Loucy (cell line): ENCODE results near the gene GLIPR2.

Experiments
- H2AFZ ChIP-seq: fragments of 200-600 bp; sonication (generic); 2 replicates; pipeline ENCODE4 v1.6.0; 2016; ENCODE audit warnings: antibody characterized with exemption, mild to moderate bottlenecking, low read length, moderate library complexity
- H3F3A ChIP-seq: fragments of 200-600 bp; 2 replicates; pipeline ENCODE4 v1.6.0; 2016; ENCODE audit warnings: antibody characterized with exemption, low read depth, mild to moderate bottlenecking
- H3K27me3 ChIP-seq: fragments of 200-600 bp; sonication (generic); 2 replicates; pipeline ENCODE4 v1.6.1; 2014; ENCODE audit warnings: low read length, mild to moderate bottlenecking; ENCODE audit not compliant: insufficient read depth, poor library complexity, severe bottlenecking
- H3K36me3 ChIP-seq: fragments of 200-600 bp; sonication (generic); 2 replicates; pipeline ENCODE4 v1.6.1; 2016; ENCODE audit warnings: low read length; ENCODE audit not compliant: insufficient read depth
- H3K4me1 ChIP-seq: fragments of 200-600 bp; sonication (generic); 2 replicates; pipeline ENCODE4 v1.5.1; 2014; ENCODE audit warnings: low read length, mild to moderate bottlenecking; ENCODE audit not compliant: insufficient read depth, poor library complexity, severe bottlenecking
- H3K4me2 ChIP-seq: fragments of 200-600 bp; sonication (generic); 2 replicates; pipeline ENCODE4 v1.6.0; 2014; ENCODE audit warnings: antibody characterized with exemption, low read length, low read depth, mild to moderate bottlenecking; ENCODE audit not compliant: poor library complexity, severe bottlenecking
- H3K4me3 ChIP-seq: fragments of 200-600 bp; sonication (generic); 2 replicates; pipeline ENCODE4 v1.5.1; 2014; ENCODE audit warnings: low read length, mild to moderate bottlenecking, mixed read lengths; ENCODE audit not compliant: poor library complexity, severe bottlenecking
- H3K79me2 ChIP-seq: fragments of 200-600 bp; sonication (generic); 2 replicates; pipeline ENCODE4 v1.6.1; 2014; ENCODE audit warnings: low read length; ENCODE audit not compliant: insufficient read depth
- H3K9ac ChIP-seq: fragments of 200-600 bp; sonication (generic); 2 replicates; pipeline ENCODE4 v1.6.0; 2014; ENCODE audit warnings: mild to moderate bottlenecking, low read depth, low read length, moderate library complexity; ENCODE audit not compliant: poor library complexity, severe bottlenecking
- H3K9me2 ChIP-seq: fragments of 200-600 bp; sonication (generic); replicated peaks from 2 replicates; pipeline ENCODE4 v1.6.1; 2016; ENCODE audit warnings: low read depth, low read length, mixed read lengths
- H3K9me3 ChIP-seq: fragments of 200-600 bp; sonication (generic); 2 replicates; pipeline ENCODE4 v1.6.1; 2014; ENCODE audit warnings: mild to moderate bottlenecking, antibody characterized with exemption, low read length, low read depth; ENCODE audit not compliant: insufficient read depth
- H4K20me1 ChIP-seq: fragments of 200-600 bp; sonication (generic); 2 replicates; pipeline ENCODE4 v1.6.0; 2014; ENCODE audit warnings: antibody characterized with exemption, low read length, mild to moderate bottlenecking; ENCODE audit not compliant: insufficient read depth, poor library complexity, severe bottlenecking
- EZH2phosphoT487 ChIP-seq: fragments of 200-600 bp; IDR thresholded peaks from 2 replicates; pipeline ENCODE4 v1.6.1; 2018; ENCODE audit warnings: antibody characterized with exemption, mild to moderate bottlenecking, moderate library complexity, borderline replicate concordance
- TF ChIP-seq, protein P1 (sequence below): fragments of 200-600 bp; sonication (generic); conservative IDR thresholded peaks from 2 replicates; pipeline ENCODE4 v1.5.1; 2014; ENCODE audit warnings: mild to moderate bottlenecking, antibody characterized with exemption, low read length

Gene GLIPR2

DNA sequence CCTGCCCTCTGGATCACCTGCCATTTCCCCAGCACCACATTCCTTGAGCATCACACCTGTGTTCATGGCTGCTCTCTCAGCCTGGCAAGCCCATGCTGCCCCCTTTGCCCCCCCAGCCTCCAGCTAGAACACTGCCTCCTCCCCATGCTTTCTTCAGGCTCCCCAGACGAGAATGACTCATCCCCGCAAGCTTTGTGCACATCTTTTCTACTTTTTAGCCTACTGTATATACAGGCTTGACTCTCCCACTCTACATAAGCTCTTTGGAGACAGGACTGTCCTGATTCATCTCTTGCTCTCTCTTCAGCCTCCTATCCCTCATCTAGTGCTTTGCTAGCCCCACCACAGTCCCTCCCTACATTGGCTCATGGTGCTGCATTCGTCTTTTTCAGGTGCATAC lies 19.9 kb upstream of the GLIPR2 start:
- H3K4me2 ChIP-seq = no peak overlapping the region
- no peaks in the 10 kb centered on the region for H3K36me3 ChIP-seq
- no peak for TF ChIP-seq EZH2phosphoT487
- TF ChIP-seq, protein P1, sequence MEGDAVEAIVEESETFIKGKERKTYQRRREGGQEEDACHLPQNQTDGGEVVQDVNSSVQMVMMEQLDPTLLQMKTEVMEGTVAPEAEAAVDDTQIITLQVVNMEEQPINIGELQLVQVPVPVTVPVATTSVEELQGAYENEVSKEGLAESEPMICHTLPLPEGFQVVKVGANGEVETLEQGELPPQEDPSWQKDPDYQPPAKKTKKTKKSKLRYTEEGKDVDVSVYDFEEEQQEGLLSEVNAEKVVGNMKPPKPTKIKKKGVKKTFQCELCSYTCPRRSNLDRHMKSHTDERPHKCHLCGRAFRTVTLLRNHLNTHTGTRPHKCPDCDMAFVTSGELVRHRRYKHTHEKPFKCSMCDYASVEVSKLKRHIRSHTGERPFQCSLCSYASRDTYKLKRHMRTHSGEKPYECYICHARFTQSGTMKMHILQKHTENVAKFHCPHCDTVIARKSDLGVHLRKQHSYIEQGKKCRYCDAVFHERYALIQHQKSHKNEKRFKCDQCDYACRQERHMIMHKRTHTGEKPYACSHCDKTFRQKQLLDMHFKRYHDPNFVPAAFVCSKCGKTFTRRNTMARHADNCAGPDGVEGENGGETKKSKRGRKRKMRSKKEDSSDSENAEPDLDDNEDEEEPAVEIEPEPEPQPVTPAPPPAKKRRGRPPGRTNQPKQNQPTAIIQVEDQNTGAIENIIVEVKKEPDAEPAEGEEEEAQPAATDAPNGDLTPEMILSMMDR = no peak
- no peaks in the 10 kb centered on the region for H3K9me3 ChIP-seq
- H3K79me2 ChIP-seq = no peaks in the 10 kb centered on the region
- no peak overlapping the region for H3K9ac ChIP-seq
- no peaks in the 10 kb centered on the region for H3F3A ChIP-seq
- no peaks in the 10 kb centered on the region for H3K4me1 ChIP-seq
- H3K4me3 ChIP-seq = no peak overlapping the region
- no peaks in the 10 kb centered on the region for H3K27me3 ChIP-seq
- no peaks in the 10 kb centered on the region for H3K9me2 ChIP-seq
- no peak overlapping the region for H2AFZ ChIP-seq
- H4K20me1 ChIP-seq = no peaks in the 10 kb centered on the region

GRCh38 chr9:36118201-36118600 lies 18.3 kb upstream of the GLIPR2 start:
- Histone ChIP-seq H3K4me1 (no peaks in the 10 kb centered on the region), H3K4me2 (no peak overlapping the region), H3K4me3 (no peak overlapping the region), H3K79me2 (no peaks in the 10 kb centered on the region), H3K9me3 (no peaks in the 10 kb centered on the region), H2AFZ (no peak overlapping the region), H3K27me3 (no peaks in the 10 kb centered on the region), H3K9me2 (no peaks in the 10 kb centered on the region), H3K9ac (no peak overlapping the region), H4K20me1 (no peaks in the 10 kb centered on the region), H3K36me3 (no peaks in the 10 kb centered on the region; the same call in 1 of the 2 replicates), H3F3A (no peaks in the 10 kb centered on the region)
- no peak for TF ChIP-seq EZH2phosphoT487
- TF ChIP-seq, protein P1 = no peak

DNA sequence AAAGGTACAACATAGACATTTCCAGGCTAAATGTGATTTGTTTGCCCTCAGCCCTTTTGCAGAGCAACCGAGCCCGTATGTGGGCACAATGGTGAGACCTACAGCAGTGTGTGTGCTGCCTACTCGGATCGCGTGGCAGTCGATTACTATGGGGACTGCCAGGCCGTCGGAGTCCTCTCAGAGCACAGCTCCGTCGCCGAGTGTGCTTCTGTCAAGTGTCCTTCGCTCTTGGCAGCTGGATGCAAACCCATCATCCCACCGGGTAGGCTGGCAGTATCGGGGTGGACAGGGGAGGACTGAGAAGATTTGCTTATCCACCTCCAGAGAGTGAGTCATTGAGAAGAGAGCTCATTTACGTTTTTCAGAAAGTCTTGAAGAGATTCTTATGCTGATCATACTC lies 17.8 kb upstream of the GLIPR2 start:
- no peaks in the 10 kb centered on the region; the same call in 1 of the 2 replicates for H3K36me3 ChIP-seq
- no peak for TF ChIP-seq EZH2phosphoT487
- TF ChIP-seq, protein P1 = no peak

More for the DNA sequence above, 17.8 kb upstream of the GLIPR2 start:
- no peak overlapping the region for H2AFZ ChIP-seq
- H3K4me1 ChIP-seq = no peaks in the 10 kb centered on the region
- no peak overlapping the region for H3K4me3 ChIP-seq
- no peaks in the 10 kb centered on the region for H4K20me1 ChIP-seq
- H3K4me2 ChIP-seq = no peak overlapping the region
- no peaks in the 10 kb centered on the region for H3K79me2 ChIP-seq
- no peaks in the 10 kb centered on the region for H3F3A ChIP-seq
- no peaks in the 10 kb centered on the region for H3K9me2 ChIP-seq
- H3K27me3 ChIP-seq = no peaks in the 10 kb centered on the region
- no peaks in the 10 kb centered on the region for H3K9me3 ChIP-seq
- H3K9ac ChIP-seq = no peak overlapping the region
